NOMO-1 treated with dmso at 0.1 percent for 144 hours (cell line): ENCODE measurements around the gene GABRB2.
"Not testable (repeated sequence)": the region's sequence is repeated elsewhere in the genome, so short reads cannot be mapped to it uniquely, and the experiment has no call there.

Experiments used
- DNase-seq: peaks from one replicate; lab custom pipeline; 2025; ENCODE audit not compliant: unreplicated experiment; lab: John Stamatoyannopoulos, UW

GABRB2 gene

GRCh38 chr5:161256957-161257356 is 289.6 kb downstream of the GABRB2 start:
- DNase-seq, result no peak

- not testable (repeated sequence) for DNase-seq
Measured at GRCh38 chr5:161252955-161253354, 293.6 kb downstream of the GABRB2 start.

DNA sequence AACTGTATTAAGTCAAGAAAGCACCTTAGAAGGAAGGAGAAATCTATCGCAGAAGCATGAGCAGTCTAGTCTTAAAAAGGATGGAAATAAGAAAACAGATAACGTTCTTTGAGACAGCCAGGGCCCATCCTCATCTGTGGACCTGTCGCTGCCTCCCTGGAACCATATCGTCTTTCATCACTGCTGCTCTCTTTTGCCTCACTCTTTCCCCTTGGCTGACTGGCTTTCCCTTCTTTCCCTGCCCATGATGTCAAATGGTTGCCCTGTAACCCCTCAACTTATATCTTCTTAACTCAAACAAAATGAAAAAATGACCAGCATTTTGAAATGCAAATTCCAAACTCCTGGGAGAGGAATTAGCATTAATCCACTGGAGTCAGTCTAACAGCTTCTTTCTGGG is 299.8 kb downstream of the GABRB2 start:
- no peak for DNase-seq

GRCh38 chr5:161245846-161246245 is 300.7 kb downstream of the GABRB2 start:
- DNase-seq, result not testable (repeated sequence)
